HG02623 (cell line): Measurements from ENCODE around the gene CDC25B.
A peak's percentile ranks its signal among the peaks of the same experiment; 100 is the strongest.
"Not testable (repeated sequence)": the region's sequence is repeated elsewhere in the genome, so short reads cannot be mapped to it uniquely, and the experiment has no call there.

Experiments used
- ATAC-seq: cut with Tn5 transposase; IDR thresholded peaks from one replicate; pipeline ENCODE4 v1.9.1; 2021; ENCODE audit warnings: moderate library complexity; ENCODE audit not compliant: unreplicated experiment

Gene CDC25B

GRCh38 chr20:3821996-3822395 lies 25.9 kb downstream of the CDC25B start:
- no peak for ATAC-seq

GRCh38 chr20:3823881-3824280 lies 27.8 kb downstream of the CDC25B start:
- no peak for ATAC-seq

GRCh38 chr20:3825526-3825925 lies 29.4 kb downstream of the CDC25B start:
- ATAC-seq = no peak

GRCh38 chr20:3826420-3826819 lies 30.3 kb downstream of the CDC25B start:
- ATAC-seq = no peak

- no peak for ATAC-seq
These were observed 32.7 kb downstream of the CDC25B start for GRCh38 chr20:3828798-3829197.

- ATAC-seq = not testable (repeated sequence)
These were observed 33.8 kb downstream of the CDC25B start for GRCh38 chr20:3829891-3830290.

- ATAC-seq = no peak
These were observed 40.0 kb downstream of the CDC25B start for GRCh38 chr20:3836132-3836531.

- no peak for ATAC-seq
These were observed 43.2 kb downstream of the CDC25B start for GRCh38 chr20:3839328-3839727.

- ATAC-seq = not testable (repeated sequence)
These were observed 44.1 kb downstream of the CDC25B start for GRCh38 chr20:3840201-3840600.

GRCh38 chr20:3842348-3842930 lies 46.3 kb downstream of the CDC25B start:
- ATAC-seq = no peak

GRCh38 chr20:3843490-3843889 lies 47.4 kb downstream of the CDC25B start:
- ATAC-seq = no peak

GRCh38 chr20:3843990-3844619 lies 48.0 kb downstream of the CDC25B start:
- not testable (repeated sequence) for ATAC-seq

GRCh38 chr20:3846378-3846739 lies 50.2 kb downstream of the CDC25B start:
- ATAC-seq = no peak

- peak; percentile 91 for ATAC-seq
These were observed 50.8 kb downstream of the CDC25B start, which contains the start of gene MAVS for GRCh38 chr20:3846740-3847428. MAVS (plus strand) TSS chr20:3846834; CDS start chr20:3854625, 7,791 bp downstream.

GRCh38 chr20:3847429-3847940 lies 51.4 kb downstream of the CDC25B start:
- ATAC-seq = no peak

- no peak for ATAC-seq
These were observed 52.5 kb downstream of the CDC25B start for GRCh38 chr20:3848565-3848964.

GRCh38 chr20:3854462-3854871 lies 58.4 kb downstream of the CDC25B start:
- no peak for ATAC-seq
